Sigmoid colon (tissue), 4 donors: ENCODE results near the gene HIF1AN.

Source experiments
- CTCF ChIP-seq, 4 experiments: fragments of 450-650 bp in 3 of 4; fragments of 200-600 bp in 1 of 4; IDR thresholded peaks; one replicate each; pipeline ENCODE4 v1.5.1; 2016 to 2019; ENCODE audit warnings: antibody characterized with exemption in 4 of 4, mild to moderate bottlenecking in 3 of 4, moderate library complexity in 2 of 4
- EP300 ChIP-seq, 4 donors: sonication (generic); formaldehyde crosslinking; IDR thresholded peaks; one replicate each; pipeline ENCODE4 v1.6.1; 2017; ENCODE audit warnings: antibody characterized with exemption in 4 of 4
- POLR2A ChIP-seq, 2 donors: fragments of 450-650 bp; IDR thresholded peaks; one replicate each; pipeline ENCODE4 v1.6.1; 2016; ENCODE audit warnings: antibody characterized with exemption in 2 of 2, mild to moderate bottlenecking in 2 of 2, moderate library complexity in 2 of 2

- no peak for TF ChIP-seq CTCF (IDR thresholded peaks at IDR 0.05)
- no peak for TF ChIP-seq POLR2A (IDR thresholded peaks at IDR 0.05)
- no peak for TF ChIP-seq EP300 (IDR thresholded peaks at IDR 0.05)
Observed at GRCh38 chr10:100502926-100503494, 32.7 kb upstream of the HIF1AN start.
